ENCODE measurements around the gene SOD2.
"Not testable (repeated sequence)": the region's sequence is repeated elsewhere in the genome, so short reads cannot be mapped to it uniquely, and the experiment has no call there.

SOD2 gene

DNA sequence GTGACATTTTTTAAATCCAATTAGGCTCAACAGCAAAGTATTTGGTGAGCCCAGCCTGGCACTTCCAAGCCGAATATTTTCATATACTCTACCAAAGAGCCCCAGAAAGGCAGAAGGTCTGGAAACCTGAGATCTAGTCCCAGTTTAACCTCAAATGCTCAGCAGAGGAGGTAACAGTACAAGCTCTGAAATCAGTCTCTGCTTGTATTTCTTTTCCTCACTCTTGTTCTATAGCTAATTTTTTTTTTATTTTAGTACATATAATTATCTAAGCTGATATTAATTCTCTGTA lies 9.1 kb downstream of the SOD2 start:
- Mint-ChIP-seq H3K27me3 (ENCODE audit: low read depth) (no peaks in the 10 kb centered on the region), H3K4me3 (no peak overlapping the region), H3K36me3 (ENCODE audit: low read depth) (peaks cover 63% of the 10 kb centered on the region), H3K27ac (no peak overlapping the region), H3K9me3 (no peaks in the 10 kb centered on the region), H3K4me1 (ENCODE audit: low read depth) (peaks cover 32% of the 10 kb centered on the region)
- no peak for DNase-seq (ENCODE audit: low spot score)

- Mint-ChIP-seq H3K27me3 (ENCODE audit: low read depth) (no peaks in the 10 kb centered on the region), H3K27ac (no peak overlapping the region), H3K4me3 (no peak overlapping the region), H3K4me1 (ENCODE audit: low read depth) (peaks cover 28% of the 10 kb centered on the region), H3K36me3 (ENCODE audit: low read depth) (peaks cover 59% of the 10 kb centered on the region), H3K9me3 (no peaks in the 10 kb centered on the region)
- DNase-seq (ENCODE audit: low spot score): no peak
These were observed 10.2 kb downstream of the SOD2 start for GRCh38 chr6:159682810-159683209.

GRCh38 chr6:159682295-159682694 lies 10.7 kb downstream of the SOD2 start:
- Mint-ChIP-seq H3K4me1 (ENCODE audit: low read depth) (peaks cover 25% of the 10 kb centered on the region), H3K9me3 (no peaks in the 10 kb centered on the region), H3K27ac (no peak overlapping the region), H3K27me3 (ENCODE audit: low read depth) (no peaks in the 10 kb centered on the region), H3K4me3 (no peak overlapping the region), H3K36me3 (ENCODE audit: low read depth) (peaks cover 55% of the 10 kb centered on the region)
- DNase-seq (ENCODE audit: low spot score): no peak

DNA sequence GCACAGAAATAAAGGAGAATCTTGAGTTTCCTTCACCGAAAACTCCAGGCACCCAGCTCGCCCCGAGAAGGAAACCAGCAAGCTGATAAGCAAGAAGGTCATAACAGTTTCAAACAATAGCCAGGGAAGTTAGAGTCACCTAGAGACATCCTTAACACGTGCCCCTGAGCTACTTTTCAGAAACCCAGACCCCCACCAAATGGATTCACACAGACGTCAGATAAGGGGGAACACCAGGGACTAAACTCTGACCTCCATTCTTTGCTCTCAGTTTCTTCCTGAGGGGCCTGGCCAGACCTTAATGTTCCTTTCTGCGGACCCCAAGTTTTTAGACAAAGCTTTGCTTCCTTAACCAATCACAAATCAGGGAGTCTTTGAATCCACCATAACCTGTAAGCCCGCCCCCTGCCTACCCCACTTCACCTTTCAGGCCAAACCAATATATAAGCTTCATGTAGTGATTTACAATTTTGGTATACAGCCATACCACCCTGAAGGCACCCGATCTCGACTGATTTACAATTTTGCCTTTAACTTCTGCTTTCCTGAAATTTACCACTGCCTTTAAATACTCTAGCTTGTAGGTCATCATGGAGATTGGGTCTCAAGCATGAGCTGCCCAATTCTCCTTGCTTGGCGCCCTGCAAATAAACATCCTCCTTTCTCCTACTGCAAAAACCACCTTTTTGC lies 11.7 kb downstream of the SOD2 start:
- Mint-ChIP-seq H3K27ac (no peak overlapping the region), H3K9me3 (no peaks in the 10 kb centered on the region), H3K36me3 (ENCODE audit: low read depth) (peaks cover 50% of the 10 kb centered on the region), H3K4me1 (ENCODE audit: low read depth) (peaks cover 19% of the 10 kb centered on the region), H3K4me3 (no peak overlapping the region), H3K27me3 (ENCODE audit: low read depth) (no peaks in the 10 kb centered on the region)
- DNase-seq (ENCODE audit: low spot score): no peak

- Mint-ChIP-seq H3K9me3 (peaks cover 4% of the 10 kb centered on the region), H3K27ac (no peak overlapping the region), H3K4me3 (no peak overlapping the region), H3K4me1 (ENCODE audit: low read depth) (peaks cover 17% of the 10 kb centered on the region), H3K27me3 (ENCODE audit: low read depth) (no peaks in the 10 kb centered on the region), H3K36me3 (ENCODE audit: low read depth) (peaks cover 45% of the 10 kb centered on the region)
- DNase-seq (ENCODE audit: low spot score): no peak
These were observed 12.9 kb downstream of the SOD2 start for GRCh38 chr6:159680104-159680503.

GRCh38 chr6:159679091-159680077 lies 13.7 kb downstream of the SOD2 start:
- peaks cover 41% of the 10 kb centered on the region for H3K36me3 Mint-ChIP-seq (ENCODE audit: low read depth)
- no peaks in the 10 kb centered on the region for H3K27me3 Mint-ChIP-seq (ENCODE audit: low read depth)
- no peak overlapping the region for H3K4me3 Mint-ChIP-seq

GRCh38 chr6:159678574-159678973 lies 14.5 kb downstream of the SOD2 start:
- Mint-ChIP-seq H3K4me3 (no peak overlapping the region), H3K27me3 (ENCODE audit: low read depth) (no peaks in the 10 kb centered on the region), H3K9me3 (peaks cover 4% of the 10 kb centered on the region), H3K36me3 (ENCODE audit: low read depth) (peaks cover 39% of the 10 kb centered on the region), H3K27ac (no peak overlapping the region), H3K4me1 (ENCODE audit: low read depth) (peaks cover 17% of the 10 kb centered on the region)
- no peak for DNase-seq (ENCODE audit: low spot score)

More at GRCh38 chr6:159679091-159680077, 13.7 kb downstream of the SOD2 start:
- DNase-seq (ENCODE audit: low spot score): peak; percentile 46
- H3K27ac Mint-ChIP-seq: no peak overlapping the region
- peaks cover 4% of the 10 kb centered on the region for H3K9me3 Mint-ChIP-seq
- peaks cover 17% of the 10 kb centered on the region for H3K4me1 Mint-ChIP-seq (ENCODE audit: low read depth)

DNA sequence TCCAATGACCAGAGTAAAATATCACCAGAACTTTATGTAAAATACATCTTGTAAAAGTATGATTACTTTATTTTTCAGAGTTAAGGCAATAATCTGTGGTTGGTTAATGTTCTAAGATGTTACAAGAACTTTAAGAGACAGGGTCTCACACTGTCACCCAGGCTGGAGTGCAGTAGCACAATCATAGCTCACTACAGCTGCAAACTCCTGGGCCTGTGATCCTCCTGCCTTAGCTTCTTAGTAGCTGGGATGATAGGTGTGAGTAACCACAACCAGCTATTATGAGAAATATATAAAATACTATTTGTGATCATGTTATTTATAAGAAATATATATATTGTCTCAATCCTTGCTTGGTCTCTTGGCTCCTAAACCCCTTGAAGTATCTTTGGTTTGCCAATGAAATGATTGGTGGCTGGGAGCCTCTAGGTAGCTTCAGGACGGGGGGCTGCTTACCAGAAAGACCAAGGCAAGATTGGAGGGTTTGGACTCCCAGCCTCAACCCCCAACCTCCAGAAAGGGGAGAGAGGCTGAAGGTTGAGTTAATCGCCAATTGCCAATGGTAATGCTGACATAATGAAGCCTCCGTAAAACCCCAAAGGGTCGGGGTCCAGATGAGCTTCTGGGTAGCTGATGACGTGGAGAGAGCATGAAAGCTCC lies 15.4 kb downstream of the SOD2 start:
- Mint-ChIP-seq H3K36me3 (ENCODE audit: low read depth) (peaks cover 34% of the 10 kb centered on the region), H3K27ac (no peak overlapping the region)
- DNase-seq (ENCODE audit: low spot score): no peak

GRCh38 chr6:159676890-159677505 lies 16.0 kb downstream of the SOD2 start:
- Mint-ChIP-seq H3K4me3 (no peak overlapping the region), H3K36me3 (ENCODE audit: low read depth) (peaks cover 30% of the 10 kb centered on the region), H3K9me3 (peaks cover 4% of the 10 kb centered on the region), H3K4me1 (ENCODE audit: low read depth) (peaks cover 17% of the 10 kb centered on the region), H3K27me3 (ENCODE audit: low read depth) (peaks cover 3% of the 10 kb centered on the region), H3K27ac (no peak overlapping the region)
- DNase-seq (ENCODE audit: low spot score): no peak

More for the DNA sequence above, 15.4 kb downstream of the SOD2 start:
- Mint-ChIP-seq H3K4me3 (no peak overlapping the region), H3K27me3 (ENCODE audit: low read depth) (peaks cover under 1% of the 10 kb centered on the region), H3K4me1 (ENCODE audit: low read depth) (peaks cover 17% of the 10 kb centered on the region), H3K9me3 (peaks cover 4% of the 10 kb centered on the region)

GRCh38 chr6:159676236-159676635 lies 16.8 kb downstream of the SOD2 start:
- H3K9me3 Mint-ChIP-seq; DNase-seq (ENCODE audit: low spot score); H3K27me3 Mint-ChIP-seq (ENCODE audit: low read depth); H3K27ac Mint-ChIP-seq; H3K4me3 Mint-ChIP-seq: not testable (repeated sequence)
- H3K4me1 Mint-ChIP-seq (ENCODE audit: low read depth): peaks cover 17% of the 10 kb centered on the region
- H3K36me3 Mint-ChIP-seq (ENCODE audit: low read depth): peaks cover 26% of the 10 kb centered on the region

DNA sequence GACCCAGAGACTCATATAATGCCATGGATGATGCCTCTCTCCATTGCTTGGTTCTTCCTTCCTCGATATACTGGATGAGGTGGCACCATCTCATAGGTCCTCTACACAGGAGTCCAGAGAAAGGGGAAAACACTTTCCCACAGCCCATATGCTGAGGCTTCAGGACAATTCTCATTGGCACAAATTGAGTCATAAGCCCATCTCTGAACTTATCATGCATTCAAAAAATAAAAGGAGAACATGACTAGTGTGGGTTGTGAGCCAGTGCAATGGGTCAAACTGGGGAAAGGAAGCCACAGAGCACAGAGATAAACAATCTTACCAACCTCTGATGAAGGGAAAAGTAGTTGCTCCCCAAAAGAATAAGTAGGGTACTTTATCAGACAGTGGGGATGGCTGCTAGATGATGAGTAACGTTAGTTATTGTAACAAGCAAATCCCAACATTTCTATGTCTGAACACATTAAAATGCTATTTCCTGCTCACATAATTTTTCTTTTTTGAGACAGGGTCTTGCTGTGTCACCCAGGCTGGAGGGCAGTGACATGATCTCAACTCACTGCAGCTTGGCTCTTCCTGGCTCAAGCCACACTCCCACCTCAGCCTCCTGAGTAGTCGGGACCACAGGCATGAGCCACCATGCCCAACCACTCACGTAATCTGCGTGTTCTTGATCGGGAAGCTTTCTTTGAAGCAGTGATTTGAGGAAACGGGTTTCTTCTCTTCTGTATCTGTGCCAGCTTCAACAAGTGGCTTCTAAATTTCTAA lies 27.0 kb downstream of the SOD2 start:
- Mint-ChIP-seq H3K36me3 (ENCODE audit: low read depth) (peaks cover 3% of the 10 kb centered on the region), H3K9me3 (peaks cover 4% of the 10 kb centered on the region), H3K27ac (no peak overlapping the region), H3K4me1 (ENCODE audit: low read depth) (no peaks in the 10 kb centered on the region), H3K4me3 (no peak overlapping the region), H3K27me3 (ENCODE audit: low read depth) (no peaks in the 10 kb centered on the region)
- DNase-seq (ENCODE audit: low spot score): no peak

GRCh38 chr6:159663368-159663889 lies 29.6 kb downstream of the SOD2 start:
- H3K4me1 Mint-ChIP-seq (ENCODE audit: low read depth); H3K36me3 Mint-ChIP-seq (ENCODE audit: low read depth); H3K27me3 Mint-ChIP-seq (ENCODE audit: low read depth); H3K4me3 Mint-ChIP-seq; H3K27ac Mint-ChIP-seq; H3K9me3 Mint-ChIP-seq; DNase-seq (ENCODE audit: low spot score): not testable (repeated sequence)

DNA sequence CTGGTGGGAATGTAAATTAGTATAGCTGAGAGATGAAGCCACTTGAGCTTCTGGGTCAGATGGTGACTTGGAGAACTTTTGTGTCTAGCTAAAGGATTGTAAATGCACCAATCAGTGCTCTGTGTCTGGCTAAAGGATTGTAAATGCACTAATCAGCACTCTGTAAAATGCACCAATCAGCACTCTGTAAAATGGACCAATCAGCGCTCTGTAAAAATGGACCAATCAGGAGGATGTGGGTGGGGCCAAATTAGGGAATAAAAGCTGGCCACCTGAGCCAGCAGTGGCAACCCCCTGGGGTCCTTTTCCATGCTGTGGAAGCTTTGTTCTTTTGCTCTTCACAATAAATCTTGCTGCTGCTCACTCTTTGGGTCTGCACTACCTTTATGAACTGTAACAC lies 31.1 kb downstream of the SOD2 start:
- H3K27ac Mint-ChIP-seq; H3K4me3 Mint-ChIP-seq; H3K4me1 Mint-ChIP-seq (ENCODE audit: low read depth); H3K27me3 Mint-ChIP-seq (ENCODE audit: low read depth); DNase-seq (ENCODE audit: low spot score); H3K9me3 Mint-ChIP-seq; H3K36me3 Mint-ChIP-seq (ENCODE audit: low read depth): not testable (repeated sequence)
